GM21423 (cell line): ENCODE results near the gene GRIP1.

Experiments used
- ATAC-seq: cut with Tn5 transposase; IDR thresholded peaks from one replicate; pipeline ENCODE4 v1.9.1; 2021; ENCODE audit warnings: mild to moderate bottlenecking, moderate library complexity; ENCODE audit not compliant: unreplicated experiment

The GRIP1 gene

DNA sequence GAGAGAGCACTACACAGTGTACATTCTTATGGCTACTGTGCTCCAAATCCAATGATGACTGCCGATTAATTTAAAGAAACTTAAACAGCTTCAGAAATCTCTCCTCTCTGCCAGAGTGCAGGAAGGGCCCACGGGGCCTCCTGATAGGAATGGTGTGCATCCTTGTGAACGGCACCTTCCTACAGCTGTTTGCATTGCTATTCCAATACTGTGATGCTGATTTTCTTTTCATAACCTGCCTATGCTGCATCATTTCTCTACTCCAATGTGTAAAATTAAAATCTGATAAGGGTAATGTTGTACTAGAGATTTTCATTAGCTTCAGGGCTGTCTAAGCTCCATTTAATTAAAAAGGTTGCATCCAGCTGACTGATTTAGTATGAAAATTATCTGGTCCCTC lies 217.5 kb downstream of the GRIP1 start:
- ATAC-seq, result no peak

DNA sequence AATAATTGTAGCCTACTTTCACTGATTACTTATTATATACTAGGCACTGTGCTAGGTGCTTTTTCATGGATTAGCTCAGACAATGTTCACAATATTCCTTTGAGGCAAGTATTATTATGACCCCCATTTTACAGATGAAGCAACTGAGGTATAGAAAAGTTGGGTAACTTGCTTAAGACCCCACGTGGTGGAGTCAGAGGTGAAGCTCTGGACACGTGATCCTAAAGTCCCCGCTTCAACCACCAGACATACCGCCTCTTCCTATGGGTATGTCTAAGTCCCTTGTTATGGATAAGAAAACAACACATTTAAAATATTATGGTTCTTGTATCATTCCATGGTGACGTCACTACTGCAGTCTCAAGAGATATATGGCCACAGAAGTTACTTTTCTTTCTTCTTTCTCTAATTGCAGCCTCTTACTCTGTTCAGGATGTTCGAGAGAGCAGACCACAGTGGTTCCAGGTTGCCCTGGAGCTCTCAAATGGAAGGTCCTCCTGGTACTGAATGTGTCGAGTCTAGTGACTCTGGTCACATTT lies 218.9 kb downstream of the GRIP1 start:
- ATAC-seq, result no peak

DNA sequence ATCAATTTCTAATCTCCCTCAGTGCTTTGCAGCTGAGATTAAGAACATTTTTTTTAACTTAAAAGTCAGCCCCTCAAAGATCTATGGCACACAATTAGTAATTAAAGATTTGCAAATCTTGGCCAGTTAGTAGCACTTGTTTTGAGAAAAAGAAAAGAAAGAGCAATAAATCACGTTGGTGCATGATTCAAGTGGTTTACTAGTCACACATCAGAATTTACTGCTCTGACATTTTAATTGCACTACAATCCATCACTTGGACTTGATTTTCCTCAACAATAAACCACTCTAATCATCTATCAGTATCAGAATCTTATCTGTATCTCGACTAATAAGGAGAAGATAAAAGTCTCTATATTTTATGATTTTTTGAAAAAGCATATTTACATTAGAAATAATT lies 222.3 kb downstream of the GRIP1 start:
- ATAC-seq, result no peak

DNA sequence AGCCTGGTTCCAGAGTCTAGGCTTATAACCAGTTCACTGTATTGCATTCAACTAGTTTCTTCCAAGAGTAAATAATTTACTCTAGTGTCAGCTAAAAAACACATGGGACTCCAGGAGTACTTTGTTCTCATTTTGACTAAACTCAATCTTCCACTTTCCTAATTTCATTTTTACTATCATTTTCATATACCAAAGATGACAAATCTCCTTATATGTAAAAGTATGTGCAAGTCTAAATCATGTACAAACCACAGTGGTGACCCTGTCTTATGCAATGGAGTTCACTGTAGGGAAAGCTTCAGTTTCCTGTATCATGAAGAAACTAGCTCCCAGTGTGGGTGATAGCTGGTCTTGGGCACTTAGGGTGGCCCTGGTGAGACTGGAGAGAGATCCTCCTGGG lies 225.0 kb downstream of the GRIP1 start:
- ATAC-seq, result peak; percentile 89

DNA sequence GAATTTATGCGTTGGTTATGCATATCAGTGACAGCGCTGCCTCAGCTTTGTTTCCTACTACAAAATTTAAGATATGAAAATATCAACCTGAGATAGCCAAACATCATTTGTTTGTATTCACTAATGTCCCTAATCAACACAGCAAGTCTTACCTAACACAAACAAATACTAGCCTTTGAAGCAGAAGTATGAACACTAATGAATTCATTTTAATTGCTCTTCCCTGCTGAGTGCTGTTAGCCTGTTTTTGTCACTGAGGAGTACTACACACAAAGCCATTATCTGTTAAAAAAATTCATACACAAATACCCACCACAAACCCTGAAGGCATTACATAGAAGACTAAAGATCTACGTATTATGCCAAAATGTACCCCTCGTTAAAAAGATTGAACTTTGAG lies 225.8 kb downstream of the GRIP1 start:
- ATAC-seq, result no peak

DNA sequence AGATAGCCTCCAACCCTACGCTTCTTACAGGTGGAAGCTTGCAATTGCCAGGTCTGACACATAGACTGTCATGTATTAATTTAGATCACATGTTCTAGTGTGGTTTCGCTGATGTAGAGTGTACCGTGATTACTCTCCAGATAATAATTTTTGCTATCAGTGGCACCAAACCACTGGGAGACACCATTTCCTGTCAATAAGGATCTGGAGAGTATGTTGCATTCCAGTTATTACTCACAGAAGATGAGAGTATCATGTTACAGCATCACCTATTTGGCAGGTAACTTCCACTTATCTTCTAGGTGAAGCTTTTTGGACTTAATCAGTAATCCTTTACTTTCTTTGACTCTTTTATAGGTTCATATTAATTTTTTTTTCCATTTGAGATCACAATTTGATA lies 229.3 kb downstream of the GRIP1 start:
- ATAC-seq, result no peak

DNA sequence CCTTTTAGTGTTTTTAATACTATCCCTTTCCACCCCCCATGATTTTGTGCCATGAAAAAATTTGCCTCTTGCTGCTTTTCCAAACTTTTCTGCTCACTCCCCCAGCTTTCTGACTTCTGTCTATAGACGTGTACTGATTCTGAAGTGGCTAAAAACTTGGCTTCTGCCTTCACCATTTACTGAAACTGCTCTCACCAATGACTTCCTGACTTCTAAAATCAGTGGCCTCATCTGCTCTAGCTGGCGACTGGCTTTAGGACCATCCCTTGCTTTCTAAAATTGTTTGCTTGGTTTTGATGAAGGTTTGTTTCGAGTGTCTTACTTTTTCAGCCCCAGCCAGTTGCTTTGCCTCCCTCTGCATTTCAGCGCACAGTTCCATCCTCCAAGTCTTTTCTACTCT lies 231.2 kb downstream of the GRIP1 start:
- no peak for ATAC-seq

DNA sequence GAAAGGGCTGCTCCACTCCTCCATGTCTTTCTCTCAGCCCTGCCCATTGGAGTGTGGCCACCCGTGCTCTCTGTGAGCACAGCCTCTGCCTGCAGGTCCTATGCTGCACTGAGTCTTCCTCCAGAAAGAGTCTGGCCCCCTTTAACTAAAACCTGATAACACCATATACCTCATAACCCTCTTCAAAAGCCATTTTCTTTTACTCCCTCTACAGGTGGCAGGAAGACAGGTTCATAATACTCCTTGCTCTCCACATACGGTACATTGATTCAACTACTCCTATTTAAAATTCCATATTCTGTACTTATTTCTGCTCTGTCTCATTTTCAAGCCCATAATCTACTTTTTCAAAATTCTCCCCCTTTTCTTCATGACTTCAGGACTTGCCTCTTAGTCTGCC lies 232.6 kb downstream of the GRIP1 start:
- no peak for ATAC-seq

DNA sequence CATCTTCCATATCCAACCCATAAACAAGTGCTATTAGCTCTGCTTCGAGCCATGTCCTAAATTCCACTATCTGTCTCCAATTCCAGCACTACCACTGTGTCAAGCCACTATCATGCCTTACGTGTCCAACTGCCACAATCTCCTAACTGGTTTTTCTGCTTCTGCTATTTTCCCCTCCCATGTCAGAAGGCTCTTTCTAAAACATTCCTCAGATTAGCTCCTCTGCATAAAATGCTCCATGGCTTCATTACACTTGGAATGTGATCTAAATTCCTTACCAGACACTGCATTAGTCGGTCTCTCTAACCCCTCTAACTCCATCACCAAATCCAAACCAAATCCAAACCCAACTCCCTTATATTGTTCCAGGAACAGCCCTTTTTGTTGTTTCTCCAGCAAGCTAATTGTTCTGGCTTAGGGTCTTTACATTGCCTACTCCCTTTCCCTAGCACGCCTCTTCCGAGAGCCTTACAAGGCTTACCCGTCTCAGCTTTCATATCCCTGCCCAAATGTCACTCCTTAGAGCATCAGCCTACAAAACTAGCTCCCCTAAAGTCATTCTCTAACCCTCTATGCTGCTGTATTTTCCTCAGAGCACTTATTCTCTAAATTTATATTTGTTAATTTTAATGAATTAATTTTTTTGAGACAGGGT lies 236.8 kb downstream of the GRIP1 start:
- no peak for ATAC-seq

DNA sequence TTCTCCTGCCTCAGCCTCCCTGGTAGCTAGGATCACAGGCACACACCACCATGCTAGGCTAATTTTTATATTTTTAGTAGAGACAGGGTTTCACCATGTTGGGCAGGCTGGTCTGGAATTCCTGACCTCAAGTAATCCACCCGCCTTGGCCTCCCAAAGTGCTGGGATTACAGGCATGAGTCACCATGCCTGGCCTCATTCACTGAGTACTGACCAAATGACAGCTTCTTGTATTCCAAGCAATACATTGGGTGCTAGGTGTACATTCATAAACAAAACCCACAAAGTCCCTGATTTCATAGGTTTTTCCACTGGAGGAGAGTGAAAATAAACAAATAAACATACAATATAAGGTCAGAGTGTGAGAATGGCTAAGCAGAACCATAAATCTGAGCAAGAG lies 240.3 kb downstream of the GRIP1 start:
- no peak for ATAC-seq

DNA sequence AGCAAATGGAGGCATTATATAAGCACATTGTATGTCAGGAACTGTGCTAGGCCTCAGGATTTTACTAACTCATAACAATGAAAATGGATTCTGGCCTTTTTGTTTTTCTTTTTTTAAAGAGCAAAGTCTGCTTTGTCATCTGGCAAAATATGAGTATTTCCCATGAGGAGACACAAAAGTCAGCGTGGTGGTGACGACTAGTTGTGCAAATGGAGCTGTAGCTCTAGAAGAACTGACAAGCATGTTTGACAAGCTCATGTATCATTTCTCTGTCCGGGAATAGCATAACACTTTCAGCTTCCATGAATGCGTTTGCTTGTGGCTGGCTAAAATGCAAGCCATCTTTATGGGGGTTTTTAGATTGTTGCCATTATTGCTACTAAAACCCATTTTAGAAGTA lies 248.8 kb downstream of the GRIP1 start:
- ATAC-seq, result no peak

DNA sequence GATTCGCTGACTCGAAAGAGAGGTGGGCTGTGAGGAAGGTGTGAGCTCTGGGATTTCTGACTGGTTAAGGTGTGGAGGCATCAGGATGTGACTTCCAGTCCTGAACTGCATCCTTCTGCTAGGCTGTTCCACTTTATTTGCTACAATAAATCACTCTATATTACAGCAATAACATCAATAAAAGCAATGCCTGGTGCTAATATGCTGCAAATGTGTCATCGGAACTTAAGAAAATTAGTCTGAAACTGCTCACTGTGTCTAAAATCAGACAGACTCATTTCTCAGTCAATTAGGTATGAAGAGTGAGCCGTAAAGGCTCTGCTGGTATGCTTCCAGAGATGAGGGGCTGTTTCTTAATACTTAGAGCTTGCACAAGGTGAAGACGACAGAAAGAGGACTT lies 250.0 kb downstream of the GRIP1 start:
- ATAC-seq, result no peak

DNA sequence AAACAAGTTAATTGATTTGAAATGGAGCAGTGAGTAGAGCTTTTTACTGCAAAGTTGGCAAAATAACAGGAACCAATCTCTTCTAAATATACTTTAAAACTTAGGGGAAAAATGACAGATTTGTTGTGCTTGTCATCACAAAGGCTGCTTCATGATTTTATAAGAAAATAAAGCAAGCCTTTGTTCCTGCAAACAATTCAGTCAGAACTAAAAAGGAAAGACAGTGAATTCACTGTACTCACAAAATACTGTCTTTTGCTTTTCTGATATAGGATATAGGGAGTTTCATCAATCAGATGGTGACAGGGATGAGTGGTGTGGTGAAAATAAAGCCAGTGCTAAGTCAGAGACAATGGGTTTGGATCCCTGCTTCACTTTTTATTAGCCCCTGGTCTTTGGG lies 250.6 kb downstream of the GRIP1 start:
- ATAC-seq, result no peak

DNA sequence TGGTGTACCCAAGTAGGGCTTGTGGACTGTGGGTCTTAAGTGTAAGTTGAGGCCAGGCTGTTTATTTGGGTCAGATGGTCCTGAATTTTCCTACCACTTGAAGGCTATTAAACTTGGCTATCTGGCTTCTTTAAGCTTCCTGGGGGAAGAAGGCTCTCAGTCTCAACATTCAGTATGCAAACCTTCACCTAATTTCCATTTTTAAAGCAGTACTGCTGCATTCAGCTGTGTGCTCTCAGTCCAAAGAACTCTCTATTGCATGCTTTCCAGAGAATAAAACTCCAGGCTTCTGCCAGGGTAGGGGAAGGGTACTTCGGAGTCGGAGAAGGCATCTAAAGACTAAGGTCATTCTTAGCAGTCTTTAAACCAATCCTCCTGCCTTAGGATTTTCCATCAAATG lies 252.2 kb downstream of the GRIP1 start:
- ATAC-seq, result no peak

DNA sequence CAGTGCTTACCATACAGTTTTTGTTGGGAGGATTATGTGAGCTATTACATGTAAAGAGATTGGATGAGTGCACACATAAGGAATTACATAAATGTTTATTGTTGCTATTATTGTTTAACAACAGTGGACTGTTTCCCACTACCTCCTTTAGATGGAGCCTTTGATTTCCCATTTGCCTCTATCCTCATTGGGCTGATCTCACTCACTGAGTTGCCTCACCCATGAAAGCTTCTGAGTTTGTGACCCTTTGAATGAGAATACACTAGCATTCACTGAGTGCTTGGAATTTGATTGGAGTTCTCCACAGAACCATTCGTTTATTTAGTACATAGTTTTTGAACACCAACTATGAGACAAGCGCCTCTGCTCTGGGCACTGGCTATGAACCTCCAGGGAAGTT lies 255.6 kb downstream of the GRIP1 start:
- no peak for ATAC-seq

DNA sequence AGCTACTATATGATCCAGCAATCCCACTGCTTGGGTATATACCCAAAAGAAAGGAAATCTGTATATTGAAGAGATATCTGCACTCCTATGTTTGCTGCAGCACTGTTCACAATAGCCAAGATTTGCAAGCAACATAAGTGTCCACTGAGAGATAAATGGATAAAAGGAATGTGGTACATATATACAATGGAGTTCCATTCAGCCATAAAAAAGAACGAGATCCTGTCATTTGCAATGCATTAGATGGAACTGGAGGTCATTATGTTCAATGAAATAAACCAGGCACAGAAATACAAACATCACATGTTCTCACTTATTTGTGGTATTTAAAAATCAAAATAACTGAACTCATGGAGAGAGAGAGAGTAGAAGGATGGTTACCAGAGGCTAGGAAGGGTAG lies 260.0 kb downstream of the GRIP1 start:
- ATAC-seq, result no peak

DNA sequence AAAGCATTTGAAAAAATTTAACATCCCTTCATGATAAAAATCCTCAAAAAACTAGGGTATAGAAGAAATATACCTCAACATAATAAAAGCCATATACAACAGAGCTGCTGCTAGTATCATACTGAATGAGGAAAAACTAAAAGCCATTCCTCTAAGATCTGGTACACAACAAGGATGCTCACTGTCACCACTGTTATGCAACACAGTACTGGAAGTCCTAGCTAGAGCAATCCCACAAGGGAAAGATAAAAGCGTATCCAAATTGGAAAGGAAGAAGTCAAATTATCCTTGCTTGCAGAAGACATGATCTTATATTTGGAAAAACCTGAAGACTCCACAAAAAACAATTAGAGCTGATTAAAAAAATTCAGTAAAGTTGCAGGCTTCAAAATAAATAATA lies 261.7 kb downstream of the GRIP1 start:
- ATAC-seq, result no peak

DNA sequence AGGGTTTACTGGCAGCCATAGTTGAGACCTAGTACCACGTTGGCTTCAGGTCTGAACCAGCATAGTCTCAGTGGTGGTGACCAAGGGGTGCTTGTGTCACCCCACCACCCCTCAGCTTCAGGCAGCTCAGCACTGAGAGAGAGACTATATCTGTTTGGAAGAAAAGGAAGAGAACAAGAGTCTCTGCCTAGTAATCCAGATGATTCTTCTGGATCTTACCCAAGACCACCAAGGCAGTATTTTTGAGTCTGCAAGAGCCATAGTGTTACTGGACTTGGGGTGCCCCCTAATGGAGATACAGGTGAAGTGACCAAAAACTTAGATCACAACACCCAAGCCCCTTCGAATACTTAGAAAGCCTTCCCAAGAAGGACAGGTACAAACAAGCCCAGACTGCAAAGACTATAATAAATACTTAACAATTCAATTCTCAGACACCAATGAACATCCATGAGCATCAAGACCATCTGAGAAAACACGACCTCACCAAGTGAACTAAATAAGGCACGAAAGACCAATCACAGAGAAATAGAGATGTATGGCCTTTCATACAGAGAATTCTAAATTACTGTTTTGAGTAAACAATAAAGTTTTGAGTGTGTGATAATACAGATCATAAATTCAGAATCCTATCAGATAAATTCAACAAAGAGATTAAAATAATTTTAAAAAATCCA lies 269.5 kb downstream of the GRIP1 start:
- ATAC-seq, result no peak

DNA sequence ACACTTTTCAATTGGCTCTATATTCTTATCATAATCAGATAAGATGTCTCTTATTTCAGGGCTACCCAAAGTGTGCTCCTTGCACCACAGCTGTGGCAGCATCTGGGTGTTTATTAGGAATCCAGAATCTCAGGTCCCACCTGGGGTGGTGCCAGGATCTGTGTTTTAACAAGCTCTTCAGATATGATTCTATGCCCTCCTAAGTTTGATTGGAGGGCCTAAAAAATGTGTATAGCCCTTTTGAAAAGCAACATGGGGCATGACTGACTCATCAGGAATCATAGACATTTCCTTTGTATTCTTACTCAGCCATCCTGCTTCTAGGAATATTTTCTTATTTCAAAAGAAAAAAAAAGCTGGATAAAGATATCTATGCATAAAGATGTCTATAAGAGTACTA lies 273.5 kb downstream of the GRIP1 start:
- no peak for ATAC-seq

DNA sequence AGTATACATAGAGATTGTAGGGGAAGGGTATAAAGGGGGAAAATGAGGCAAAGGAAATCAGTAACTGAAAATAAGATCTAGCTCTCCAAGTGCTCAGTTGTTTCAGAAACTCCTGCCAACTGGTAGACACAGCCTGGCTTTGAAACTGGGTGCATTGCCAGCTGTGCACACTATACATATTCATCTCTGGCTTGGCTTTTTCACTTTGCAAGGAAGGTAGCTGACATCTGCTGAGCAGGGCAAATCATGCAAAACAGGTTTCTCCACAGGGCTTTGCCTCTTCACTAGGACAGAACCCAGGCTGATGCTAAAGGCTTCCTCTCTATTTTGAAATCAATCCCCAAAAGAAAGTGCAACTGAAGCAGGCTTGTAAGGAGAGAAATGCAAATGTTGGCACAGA lies 275.1 kb downstream of the GRIP1 start:
- ATAC-seq, result no peak

DNA sequence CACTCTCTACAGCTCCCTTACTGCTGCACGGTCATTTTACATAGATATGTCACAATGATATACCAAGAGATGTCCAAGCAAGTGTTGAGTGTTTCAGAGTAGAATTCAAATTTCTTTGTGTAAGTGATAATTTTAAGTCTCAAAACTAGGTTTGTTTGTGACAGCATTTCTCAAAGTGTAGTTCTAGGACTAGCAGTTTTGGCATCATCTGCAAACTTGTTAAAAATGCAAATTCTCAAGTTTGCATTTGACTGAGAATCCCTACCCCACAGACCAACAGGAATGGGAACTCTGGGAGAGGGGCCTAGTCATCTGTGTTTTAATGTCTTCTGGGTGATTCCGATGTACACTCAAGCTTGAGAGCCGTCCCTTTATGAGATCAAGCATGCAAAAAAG lies 279.0 kb downstream of the GRIP1 start:
- no peak for ATAC-seq

DNA sequence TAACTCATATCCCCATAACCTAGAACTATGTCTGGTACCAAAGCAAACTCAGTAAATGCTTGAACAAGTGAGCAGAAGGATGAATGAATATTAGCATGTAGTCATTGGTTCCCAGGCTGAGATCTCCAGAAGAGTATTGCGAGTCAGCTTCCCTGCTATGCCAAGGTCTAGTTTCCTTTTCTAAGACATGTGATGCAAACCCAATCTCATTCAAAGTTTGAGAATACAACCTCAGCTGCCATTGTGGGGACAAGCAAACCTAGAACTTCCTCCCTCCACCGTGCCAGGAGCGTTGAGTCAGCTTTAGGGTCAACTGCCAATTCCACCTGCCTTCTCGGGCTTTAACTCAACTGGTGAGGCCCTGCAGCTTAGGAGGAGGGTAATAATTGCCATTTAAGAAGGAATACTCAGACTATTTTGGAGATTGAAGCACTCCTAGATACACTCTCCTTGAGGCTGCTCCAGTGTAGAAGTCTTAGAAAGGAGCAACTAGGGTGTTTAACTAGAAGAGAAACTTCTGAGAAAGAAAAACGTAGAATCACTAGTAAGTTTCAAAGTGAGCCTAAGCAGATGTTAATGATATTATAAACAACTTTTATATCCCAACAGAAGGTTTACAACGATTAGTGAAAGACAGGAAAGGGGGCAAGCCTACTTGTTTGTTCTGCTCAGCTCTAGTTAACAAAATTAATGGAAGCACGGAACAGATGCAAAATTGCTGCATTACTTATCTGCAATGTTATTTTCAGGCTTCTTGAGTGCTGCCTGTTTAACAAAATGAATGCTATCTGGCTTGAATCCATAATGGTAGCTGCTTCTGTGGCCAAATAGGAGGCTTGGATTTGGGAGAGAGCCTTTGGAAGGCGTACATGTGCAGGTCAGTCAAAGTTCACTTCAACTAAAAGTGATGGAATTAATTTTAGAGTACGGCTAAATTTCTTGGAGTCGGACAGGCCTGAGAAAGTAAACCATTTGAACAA lies 279.7 kb downstream of the GRIP1 start:
- ATAC-seq, result no peak
